Lower leg skin (tissue), 4 donors: ENCODE data around the gene IRF1. TPM values are rescaled to one million over a fixed set of nuclear protein-coding genes. Genes with fewer than 3 reads are reported as not detected.

Experiments
- DNase-seq, 2 donors: peaks; one replicate each; pipeline ENCODE4 v3.0.0-alpha.2; 2019; ENCODE audit warnings: low spot score in 2 of 2
- H3K4me3 ChIP-seq: fragments of 200-600 bp; sonication (generic); 2 replicates; pipeline ENCODE4 v1.5.1; 2017; ENCODE audit warnings: mild to moderate bottlenecking, low read depth; ENCODE audit not compliant: poor library complexity, severe bottlenecking
- CTCF ChIP-seq, 3 donors: fragments of 450-650 bp; IDR thresholded peaks; one replicate each; pipeline ENCODE4 v1.5.1; 2016; ENCODE audit warnings: antibody characterized with exemption in 3 of 3, mild to moderate bottlenecking in 3 of 3, moderate library complexity in 2 of 3
- POLR2A ChIP-seq, 2 donors: fragments of 450-650 bp; IDR thresholded peaks; one replicate each; pipeline ENCODE4 v1.6.1; 2016 to 2017; ENCODE audit warnings: antibody characterized with exemption in 2 of 2, mild to moderate bottlenecking in 1 of 2, moderate library complexity in 1 of 2
- WGBS, 2 donors: methylation state at CpG; one replicate each; pipeline ENCODE4 v1.1.5; 2018; 5-methylcytosine and 5-hydroxymethylcytosine counted together
- intact Hi-C: fragments of 100-400 bp; cut with DNase I; formaldehyde crosslinking; loops from one replicate; pipeline ENCODE4 v1.15.0; 2023; ENCODE audit warnings: low total_unique reads
- total RNA-seq, 4 donors: library from RNA; depleted of rRNA; stranded (reverse); fragments of >200 nt; gene quantifications; one replicate each; pipeline ENCODE4 v1.1.0, GENCODE V29; 2016

Gene IRF1
- total RNA-seq, 4 donors from 2014 or later, result 9.6 to 15.0 (median 14.5) TPM

GRCh38 chr5:132449060-132449459 lies 41.5 kb downstream of the IRF1 start:
- no peak for DNase-seq
- TF ChIP-seq CTCF (IDR thresholded peaks at IDR 0.05) (no peak), POLR2A (IDR thresholded peaks at IDR 0.05) (no peak)
- WGBS, 2 donors, result 97 to 100% methylated on average over 1 of the region's 1 CpG
- intact Hi-C loops, result no loop called here
- no peak overlapping the region for H3K4me3 ChIP-seq

- no peak overlapping the region for H3K4me3 ChIP-seq
- 53 to 74% methylated on average over 2 of the region's 2 CpGs for WGBS, 2 donors
- intact Hi-C loops, result no loop called here
- no peak for DNase-seq
- TF ChIP-seq POLR2A (IDR thresholded peaks at IDR 0.05) (no peak), CTCF (IDR thresholded peaks at IDR 0.05) (no peak)
These were observed 43.4 kb downstream of the IRF1 start for GRCh38 chr5:132447196-132447595.

- WGBS, 2 donors, result 34 to 38% methylated on average over 6 of the region's 6 CpGs
- TF ChIP-seq POLR2A (IDR thresholded peaks at IDR 0.05), result no peak
- TF ChIP-seq CTCF (IDR thresholded peaks at IDR 0.05), result no peak
- peak in 1 of 2 donors; percentile 65 for DNase-seq
- H3K4me3 ChIP-seq, result no peak overlapping the region
- intact Hi-C loops, result no loop called here
These were observed 44.0 kb downstream of the IRF1 start for GRCh38 chr5:132446621-132447020.

GRCh38 chr5:132445930-132446329 lies 44.6 kb downstream of the IRF1 start:
- WGBS, 2 donors, result 30 to 61% methylated on average over 3 of the region's 3 CpGs
- H3K4me3 ChIP-seq, result no peak overlapping the region
- no peak for TF ChIP-seq CTCF (IDR thresholded peaks at IDR 0.05)
- TF ChIP-seq POLR2A (IDR thresholded peaks at IDR 0.05), result no peak
- no peak for DNase-seq
- intact Hi-C loops, result no loop called here

GRCh38 chr5:132445640-132445923 lies 45.0 kb downstream of the IRF1 start:
- 42 to 65% methylated on average over 4 of the region's 4 CpGs for WGBS, 2 donors
- DNase-seq, result no peak
- intact Hi-C loops, result no loop called here
- H3K4me3 ChIP-seq, result no peak overlapping the region
- TF ChIP-seq POLR2A (IDR thresholded peaks at IDR 0.05), result no peak
- TF ChIP-seq CTCF (IDR thresholded peaks at IDR 0.05), result no peak

GRCh38 chr5:132444841-132445639 lies 45.5 kb downstream of the IRF1 start:
- TF ChIP-seq CTCF (IDR thresholded peaks at IDR 0.05) (no peak), POLR2A (IDR thresholded peaks at IDR 0.05) (no peak)
- intact Hi-C loops, result no loop called here
- WGBS, 2 donors, result 63 to 72% methylated on average over 5 of the region's 5 CpGs
- DNase-seq, result no peak
- no peak overlapping the region for H3K4me3 ChIP-seq
